ENCODE results near the gene FBXL16.

FBXL16 gene

GRCh38 chr16:676913-677312 lies 28.7 kb downstream of the FBXL16 start:
- DNase-seq (ENCODE audit: low spot score): no peak

- no peak for DNase-seq (ENCODE audit: low spot score)
Observed at GRCh38 chr16:676565-676902, 29.1 kb downstream of the FBXL16 start.

- no peak for DNase-seq (ENCODE audit: low spot score)
Observed at GRCh38 chr16:675884-676564, 29.6 kb downstream of the FBXL16 start.

GRCh38 chr16:674968-675883 lies 30.4 kb downstream of the FBXL16 start, which contains the start of gene RHBDL1:
TSS of gene RHBDL1 (plus strand) at chr16:675671. CDS start at chr16:675791, 120 bp downstream.
- peak; percentile 48 for DNase-seq (ENCODE audit: low spot score)

GRCh38 chr16:674214-674881 lies 31.3 kb downstream of the FBXL16 start:
- DNase-seq (ENCODE audit: low spot score): no peak

- DNase-seq (ENCODE audit: low spot score): no peak
Observed at GRCh38 chr16:673399-673991, 32.1 kb downstream of the FBXL16 start.

GRCh38 chr16:672851-673250 lies 32.8 kb downstream of the FBXL16 start:
- no peak for DNase-seq (ENCODE audit: low spot score)

GRCh38 chr16:672371-672770 lies 33.2 kb downstream of the FBXL16 start:
- no peak for DNase-seq (ENCODE audit: low spot score)

- DNase-seq (ENCODE audit: low spot score): no peak
Observed at GRCh38 chr16:671353-672131, 34.1 kb downstream of the FBXL16 start.

GRCh38 chr16:670485-671352 lies 34.9 kb downstream of the FBXL16 start:
- no peak for DNase-seq (ENCODE audit: low spot score)

- DNase-seq (ENCODE audit: low spot score): no peak
Observed at GRCh38 chr16:669666-670065, 35.9 kb downstream of the FBXL16 start.

- no peak for DNase-seq (ENCODE audit: low spot score)
Observed at GRCh38 chr16:668519-669171, 37.0 kb downstream of the FBXL16 start.

GRCh38 chr16:667780-668518 lies 37.7 kb downstream of the FBXL16 start, which contains the start of gene RHOT2:
TSS of gene RHOT2 (plus strand) at chr16:668132. CDS start at chr16:668200, 68 bp downstream.
- DNase-seq (ENCODE audit: low spot score): peak; percentile 93

GRCh38 chr16:667113-667779 lies 38.4 kb downstream of the FBXL16 start:
- no peak for DNase-seq (ENCODE audit: low spot score)

GRCh38 chr16:666572-666971 lies 39.0 kb downstream of the FBXL16 start:
- no peak for DNase-seq (ENCODE audit: low spot score)

GRCh38 chr16:662597-662996 lies 43.0 kb downstream of the FBXL16 start:
- no peak for DNase-seq (ENCODE audit: low spot score)

GRCh38 chr16:662095-662494 lies 43.5 kb downstream of the FBXL16 start:
- DNase-seq (ENCODE audit: low spot score): no peak

GRCh38 chr16:661184-661821 lies 44.3 kb downstream of the FBXL16 start:
- DNase-seq (ENCODE audit: low spot score): no peak

Measured in Ammon's horn (tissue), 1 donor.